GM21528 (cell line): ENCODE data around the gene LTF.

Experiments used
- ATAC-seq: cut with Tn5 transposase; IDR thresholded peaks from one replicate; pipeline ENCODE4 v1.9.1; 2021; ENCODE audit warnings: mild to moderate bottlenecking, moderate library complexity; ENCODE audit not compliant: unreplicated experiment, low FRiP score

LTF gene

GRCh38 chr3:46470831-46471230, 6.1 kb upstream of the LTF start:
- ATAC-seq, result no peak

- ATAC-seq, result no peak
Observed at GRCh38 chr3:46469680-46470357, 5.1 kb upstream of the LTF start.

GRCh38 chr3:46468753-46469600, 4.3 kb upstream of the LTF start:
- no peak for ATAC-seq

GRCh38 chr3:46467562-46467961, 2.9 kb upstream of the LTF start:
- no peak for ATAC-seq

- no peak for ATAC-seq
Observed at GRCh38 chr3:46466871-46467403, 2.2 kb upstream of the LTF start.

- ATAC-seq, result no peak
Observed at GRCh38 chr3:46466273-46466672, 1.6 kb upstream of the LTF start.

- no peak for ATAC-seq
Observed at GRCh38 chr3:46465196-46465520, 453 bp upstream of the LTF start.

GRCh38 chr3:46463868-46464241, 850 bp downstream of the LTF start:
- no peak for ATAC-seq

GRCh38 chr3:46463120-46463867, 1.4 kb downstream of the LTF start:
- no peak for ATAC-seq

GRCh38 chr3:46462511-46462910, 2.2 kb downstream of the LTF start:
- ATAC-seq, result no peak

GRCh38 chr3:46462111-46462510, 2.6 kb downstream of the LTF start:
- ATAC-seq, result no peak

GRCh38 chr3:46460051-46460450, 4.7 kb downstream of the LTF start:
- ATAC-seq, result no peak

- ATAC-seq, result no peak
Observed at GRCh38 chr3:46456118-46456517, 8.6 kb downstream of the LTF start.

- no peak for ATAC-seq
Observed at GRCh38 chr3:46455231-46456115, 9.2 kb downstream of the LTF start.

GRCh38 chr3:46454606-46455005, 10.1 kb downstream of the LTF start:
- ATAC-seq, result no peak

GRCh38 chr3:46454209-46454595, 10.5 kb downstream of the LTF start:
- ATAC-seq, result no peak

GRCh38 chr3:46453526-46454208, 11.0 kb downstream of the LTF start:
- no peak for ATAC-seq

GRCh38 chr3:46449755-46450552, 14.8 kb downstream of the LTF start:
- no peak for ATAC-seq

- no peak for ATAC-seq
Observed at GRCh38 chr3:46448721-46449120, 16.0 kb downstream of the LTF start.
